Keratinocyte (primary cell): ENCODE measurements around the gene PACS2. TPM values are rescaled to one million over a fixed set of nuclear protein-coding genes. Genes with fewer than 3 reads are reported as not detected.

Experiments
- DNase-seq: peaks from one replicate; pipeline ENCODE4 v3.0.0-alpha.2; 2011; ENCODE audit warnings: low read depth, missing footprints, low spot score
- FAIRE-seq: peaks from 2 replicates; lab custom pipeline; 2011; peaks lifted over from hg19 to GRCh38; lab: Jason Lieb, UNC
- H2AFZ ChIP-seq: 2 replicates; pipeline ENCODE4 v1.6.0; 2012; ENCODE audit warnings: low read length, control low read depth, inconsistent platforms; ENCODE audit not compliant: control insufficient read depth
- H3K27ac ChIP-seq: 2 replicates; pipeline ENCODE4 v1.5.1; 2011; ENCODE audit warnings: low read length; ENCODE audit not compliant: control insufficient read depth, insufficient read depth
- H3K27me3 ChIP-seq: 3 replicates; pipeline ENCODE4 v1.6.0; 2011; ENCODE audit warnings: low read length; ENCODE audit not compliant: control insufficient read depth, insufficient read depth; ENCODE audit errors: extremely low read depth
- H3K36me3 ChIP-seq, 2 experiments: 2 replicates in 1 of 2; 3 replicates in 1 of 2; pipeline ENCODE4 v1.5.1; 2011; ENCODE audit warnings: low read length in 2 of 2, mild to moderate bottlenecking in 1 of 2; ENCODE audit not compliant: control insufficient read depth in 2 of 2, insufficient read depth in 2 of 2; ENCODE audit errors: extremely low read depth in 1 of 2
- H3K4me1 ChIP-seq: 3 replicates; pipeline ENCODE4 v1.5.1; 2011; ENCODE audit warnings: low read length; ENCODE audit not compliant: control insufficient read depth, insufficient read depth; ENCODE audit errors: extremely low read depth
- H3K4me2 ChIP-seq: 3 replicates; pipeline ENCODE4 v1.6.0; 2011; ENCODE audit warnings: low read depth, low read length; ENCODE audit not compliant: control insufficient read depth, insufficient read depth; ENCODE audit errors: extremely low read depth
- H3K4me3 ChIP-seq, 3 experiments: fragments of 200-600 bp in 1 of 3; sonication (generic) in 1 of 3; 2 replicates in 2 of 3; 3 replicates in 1 of 3; pipeline ENCODE4 v1.5.1; 2011 to 2016; ENCODE audit warnings: low read length in 3 of 3, mild to moderate bottlenecking in 3 of 3, control low read depth in 2 of 3, inconsistent platforms in 1 of 3, low read depth in 1 of 3, mixed read lengths in 1 of 3, mixed run types in 1 of 3, moderate library complexity in 1 of 3; ENCODE audit not compliant: control insufficient read depth in 2 of 3, insufficient read depth in 2 of 3; ENCODE audit errors: extremely low read depth in 1 of 3
- H3K79me2 ChIP-seq: 2 replicates; pipeline ENCODE4 v1.6.0; 2012; ENCODE audit warnings: low read length; ENCODE audit not compliant: control insufficient read depth, insufficient read depth
- H3K9ac ChIP-seq: 3 replicates; pipeline ENCODE4 v1.6.0; 2011; ENCODE audit warnings: low read length; ENCODE audit not compliant: control insufficient read depth, insufficient read depth; ENCODE audit errors: extremely low read depth
- H3K9me1 ChIP-seq: 3 replicates; pipeline ENCODE4 v1.6.0; 2011; ENCODE audit warnings: low read length; ENCODE audit not compliant: control insufficient read depth, insufficient read depth; ENCODE audit errors: extremely low read depth
- H3K9me3 ChIP-seq: 2 replicates; pipeline ENCODE4 v1.5.1; 2012; ENCODE audit warnings: low read depth, low read length; ENCODE audit not compliant: control insufficient read depth
- H4K20me1 ChIP-seq: 3 replicates; pipeline ENCODE4 v1.6.0; 2011; ENCODE audit warnings: low read length; ENCODE audit not compliant: control insufficient read depth, insufficient read depth; ENCODE audit errors: extremely low read depth
- CTCF ChIP-seq, 3 experiments: IDR thresholded peaks in 1 of 3; conservative IDR thresholded peaks in 1 of 3; optimal IDR thresholded peaks in 1 of 3; 2 replicates in 2 of 3; 3 replicates in 1 of 3; pipeline versions ENCODE3 to v1.5.1; 2011; ENCODE audit warnings: low read length in 3 of 3, mild to moderate bottlenecking in 3 of 3, moderate library complexity in 2 of 3, control low read depth in 1 of 3, inconsistent platforms in 1 of 3; ENCODE audit not compliant: insufficient read depth in 2 of 3; ENCODE audit errors: extremely low read depth in 1 of 3
- EZH2 ChIP-seq: IDR thresholded peaks from one replicate; pipeline ENCODE4 v1.6.1; 2012; ENCODE audit warnings: inconsistent platforms, mild to moderate bottlenecking, low read length, moderate library complexity
- dilution Hi-C: fragments of 300-500 bp; cut with MboI; formaldehyde crosslinking; loops from one replicate; pipeline ENCODE4 v1.7.0; 2020; ENCODE audit warnings: low sequenced_read_pairs; ENCODE audit not compliant: extremely low pct_ligation_motif_present
- polyA plus RNA-seq, 5 experiments: library from polyadenylated mRNA; depleted of rRNA in 3 of 5; stranded (reverse) in 3 of 5; stranded (forward) in 1 of 5; unstranded in 1 of 5; fragments of >200 nt; gene quantifications; 1 replicate in 1 of 5; 2 replicates in 3 of 5; 3 replicates in 1 of 5; pipeline versions ENCODE4 v1.2.1 to v1.2.3, GENCODE V29; 2011 to 2012; ENCODE audit warnings: missing spikeins in 2 of 5, low read depth in 1 of 5, low replicate concordance in 1 of 5

The PACS2 gene
- polyA plus RNA-seq, 1 donor (not counting 4 experiments of a cell fraction or from before 2014, with no cell fraction given) = 11.8 TPM

GRCh38 chr14:105346200-105346533, 31.6 kb downstream of the PACS2 start:
- no peak overlapping the region for H3K4me2 ChIP-seq
- peaks cover 2% of the 10 kb centered on the region for H3K79me2 ChIP-seq
- no peaks in the 10 kb centered on the region for H3K4me1 ChIP-seq
- H3K36me3 ChIP-seq = peaks cover 0 to 2% of the 10 kb centered on the region in 2 experiments
- TF ChIP-seq EZH2 (no peak), CTCF (optimal IDR thresholded peaks at IDR 0.05 in 1 of 3, IDR thresholded peaks at IDR 0.05 in 1 of 3, conservative IDR thresholded peaks at IDR 0.05 in 1 of 3; ENCODE audit: extremely low read depth in 1 of 3, insufficient read depth in 2 of 3, low read length in 3 of 3) (no peak)
- no peak overlapping the region for H3K9ac ChIP-seq
- no peaks in the 10 kb centered on the region for H3K9me1 ChIP-seq
- H3K27ac ChIP-seq = no peak overlapping the region
- dilution Hi-C loops = no loop called here
- no peaks in the 10 kb centered on the region for H3K9me3 ChIP-seq
- peaks cover 6% of the 10 kb centered on the region for H4K20me1 ChIP-seq
- H3K4me3 ChIP-seq = no peak overlapping the region
- H2AFZ ChIP-seq = no peak overlapping the region
- DNase-seq (no peak), FAIRE-seq (no peak)
- H3K27me3 ChIP-seq = no peaks in the 10 kb centered on the region

GRCh38 chr14:105346876-105347586, 32.5 kb downstream of the PACS2 start:
- Histone ChIP-seq H3K4me2 (no peak overlapping the region), H3K27me3 (no peaks in the 10 kb centered on the region), H3K4me3 (no peak overlapping the region), H4K20me1 (peaks cover 6% of the 10 kb centered on the region), H3K36me3 (peaks cover 0 to 2% of the 10 kb centered on the region in 2 experiments), H3K9me1 (no peaks in the 10 kb centered on the region), H2AFZ (no peak overlapping the region), H3K9ac (no peak overlapping the region), H3K9me3 (no peaks in the 10 kb centered on the region), H3K27ac (no peak overlapping the region), H3K4me1 (peaks cover 4% of the 10 kb centered on the region), H3K79me2 (peaks cover 2% of the 10 kb centered on the region)
- dilution Hi-C loops = no loop called here
- no peak for FAIRE-seq
- TF ChIP-seq EZH2 = no peak
- TF ChIP-seq CTCF (optimal IDR thresholded peaks at IDR 0.05 in 1 of 3, IDR thresholded peaks at IDR 0.05 in 1 of 3, conservative IDR thresholded peaks at IDR 0.05 in 1 of 3; ENCODE audit: extremely low read depth in 1 of 3, insufficient read depth in 2 of 3, low read length in 3 of 3) = no peak
- no peak for DNase-seq
